Ishikawa (cell line): Measurements from ENCODE around the gene CSF3R.

Experiments
- CREB1 ChIP-seq: IDR thresholded peaks from 2 replicates; pipeline ENCODE4 v1.6.1; 2012; ENCODE audit warnings: low read depth
- EGR1 ChIP-seq: IDR thresholded peaks from 2 replicates; pipeline ENCODE4 v1.6.1; 2012
- FOXM1 ChIP-seq: IDR thresholded peaks from 2 replicates; pipeline ENCODE4 v1.6.1; 2012; ENCODE audit warnings: low read depth, borderline replicate concordance
- NFIC ChIP-seq: IDR thresholded peaks from 2 replicates; pipeline ENCODE4 v1.6.1; 2012
- TAF1 ChIP-seq: IDR thresholded peaks from 2 replicates; pipeline ENCODE4 v1.6.1; 2012; ENCODE audit warnings: low read depth, mild to moderate bottlenecking
- TEAD4 ChIP-seq: IDR thresholded peaks from 2 replicates; pipeline ENCODE4 v1.6.1; 2012
- YY1 ChIP-seq: IDR thresholded peaks from 2 replicates; pipeline ENCODE4 v1.6.1; 2012; ENCODE audit warnings: low read depth
- ZBTB7A ChIP-seq: IDR thresholded peaks from 2 replicates; pipeline ENCODE4 v1.6.1; 2012; ENCODE audit warnings: low read depth
- TF ChIP-seq, protein P1 (sequence below): IDR thresholded peaks from 2 replicates; pipeline ENCODE4 v1.6.1; 2012
- TF ChIP-seq, protein P2 (sequence below): IDR thresholded peaks from 2 replicates; pipeline ENCODE4 v1.6.1; 2012

DNA sequence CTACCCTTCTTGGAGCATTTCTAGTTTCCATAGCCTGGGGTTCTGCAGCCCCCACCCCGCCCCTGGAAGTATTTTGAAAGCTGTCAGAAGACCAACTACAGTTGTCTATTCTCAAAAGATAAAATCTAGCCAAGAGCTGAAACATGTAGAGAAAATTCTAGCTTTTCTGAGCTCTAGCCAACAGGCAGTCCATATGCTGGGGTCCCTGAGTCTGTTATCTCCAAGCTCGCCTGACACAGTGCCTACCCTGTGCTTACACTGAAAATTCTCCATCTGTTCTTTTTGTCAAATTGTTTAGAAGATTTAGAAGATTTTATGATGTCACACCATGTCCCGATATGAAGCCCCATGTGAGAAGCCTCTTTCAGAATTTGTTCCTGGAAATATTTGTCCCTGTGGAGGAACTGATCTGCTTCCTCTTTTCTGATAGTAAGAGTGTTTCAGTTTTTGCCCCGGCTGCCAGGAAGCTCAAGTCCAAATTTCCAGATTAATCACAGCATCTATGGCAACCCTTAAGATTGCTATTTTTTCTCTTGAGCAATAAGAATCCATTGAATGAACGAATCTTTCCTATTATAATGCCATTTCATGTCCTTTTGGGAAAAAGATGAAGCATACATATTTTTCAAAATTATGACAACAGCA, 23.7 kb upstream of the CSF3R start:
- no peak for TF ChIP-seq ZBTB7A
- no peak for TF ChIP-seq NFIC
- TF ChIP-seq YY1, result no peak
- no peak for TF ChIP-seq FOXM1
- TF ChIP-seq, protein P1, sequence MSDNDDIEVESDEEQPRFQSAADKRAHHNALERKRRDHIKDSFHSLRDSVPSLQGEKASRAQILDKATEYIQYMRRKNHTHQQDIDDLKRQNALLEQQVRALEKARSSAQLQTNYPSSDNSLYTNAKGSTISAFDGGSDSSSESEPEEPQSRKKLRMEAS, result no peak
- TF ChIP-seq EGR1, result no peak
- TF ChIP-seq TAF1, result no peak
- TF ChIP-seq CREB1, result no peak
- TF ChIP-seq TEAD4, result no peak
- TF ChIP-seq, protein P2, sequence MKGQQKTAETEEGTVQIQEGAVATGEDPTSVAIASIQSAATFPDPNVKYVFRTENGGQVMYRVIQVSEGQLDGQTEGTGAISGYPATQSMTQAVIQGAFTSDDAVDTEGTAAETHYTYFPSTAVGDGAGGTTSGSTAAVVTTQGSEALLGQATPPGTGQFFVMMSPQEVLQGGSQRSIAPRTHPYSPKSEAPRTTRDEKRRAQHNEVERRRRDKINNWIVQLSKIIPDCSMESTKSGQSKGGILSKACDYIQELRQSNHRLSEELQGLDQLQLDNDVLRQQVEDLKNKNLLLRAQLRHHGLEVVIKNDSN, result no peak
